ENCODE measurements around the gene MYO1E.
"Not testable (repeated sequence)": the region's sequence is repeated elsewhere in the genome, so short reads cannot be mapped to it uniquely, and the experiment has no call there.

The MYO1E gene

GRCh38 chr15:59352189-59352588 is 20.5 kb downstream of the MYO1E start:
- no peak for DNase-seq (ENCODE audit: low read depth in 3 of 3, low spot score in 1 of 3)

GRCh38 chr15:59350421-59350732 is 22.3 kb downstream of the MYO1E start:
- DNase-seq (ENCODE audit: low read depth in 3 of 3, low spot score in 1 of 3) = no peak

GRCh38 chr15:59349680-59350420 is 22.8 kb downstream of the MYO1E start:
- no peak for DNase-seq (ENCODE audit: low read depth in 3 of 3, low spot score in 1 of 3)

- DNase-seq (ENCODE audit: low read depth in 3 of 3, low spot score in 1 of 3) = no peak
Observed at GRCh38 chr15:59347915-59348314, 24.8 kb downstream of the MYO1E start.

- DNase-seq (ENCODE audit: low read depth in 3 of 3, low spot score in 1 of 3) = no peak
Observed at GRCh38 chr15:59346951-59347350, 25.7 kb downstream of the MYO1E start.

- DNase-seq (ENCODE audit: low read depth in 3 of 3, low spot score in 1 of 3) = no peak
Observed at GRCh38 chr15:59345326-59345725, 27.3 kb downstream of the MYO1E start.

GRCh38 chr15:59344311-59344710 is 28.4 kb downstream of the MYO1E start:
- no peak for DNase-seq (ENCODE audit: low read depth in 3 of 3, low spot score in 1 of 3)

- DNase-seq (ENCODE audit: low read depth in 3 of 3, low spot score in 1 of 3) = no peak
Observed at GRCh38 chr15:59340325-59340724, 32.3 kb downstream of the MYO1E start.

- DNase-seq (ENCODE audit: low read depth in 3 of 3, low spot score in 1 of 3) = no peak
Observed at GRCh38 chr15:59339252-59339672, 33.4 kb downstream of the MYO1E start.

GRCh38 chr15:59338414-59338813 is 34.3 kb downstream of the MYO1E start:
- DNase-seq (ENCODE audit: low read depth in 3 of 3, low spot score in 1 of 3) = no peak

- DNase-seq (ENCODE audit: low read depth in 3 of 3, low spot score in 1 of 3) = not testable (repeated sequence)
Observed at GRCh38 chr15:59336725-59337124, 35.9 kb downstream of the MYO1E start.

GRCh38 chr15:59335207-59335786 is 37.4 kb downstream of the MYO1E start:
- no peak for DNase-seq (ENCODE audit: low read depth in 3 of 3, low spot score in 1 of 3)

GRCh38 chr15:59334076-59334415 is 38.6 kb downstream of the MYO1E start:
- no peak for DNase-seq (ENCODE audit: low read depth in 3 of 3, low spot score in 1 of 3)

- no peak for DNase-seq (ENCODE audit: low read depth in 3 of 3, low spot score in 1 of 3)
Observed at GRCh38 chr15:59333401-59334075, 39.1 kb downstream of the MYO1E start.

- no peak for DNase-seq (ENCODE audit: low read depth in 3 of 3, low spot score in 1 of 3)
Observed at GRCh38 chr15:59332009-59332408, 40.7 kb downstream of the MYO1E start.

GRCh38 chr15:59330649-59331048 is 42.0 kb downstream of the MYO1E start:
- no peak for DNase-seq (ENCODE audit: low read depth in 3 of 3, low spot score in 1 of 3)

GRCh38 chr15:59329570-59330350 is 42.9 kb downstream of the MYO1E start:
- no peak for DNase-seq (ENCODE audit: low read depth in 3 of 3, low spot score in 1 of 3)

GRCh38 chr15:59329091-59329490 is 43.6 kb downstream of the MYO1E start:
- DNase-seq (ENCODE audit: low read depth in 3 of 3, low spot score in 1 of 3) = no peak

GRCh38 chr15:59327942-59328341 is 44.7 kb downstream of the MYO1E start:
- DNase-seq (ENCODE audit: low read depth in 3 of 3, low spot score in 1 of 3) = no peak

GRCh38 chr15:59326856-59327255 is 45.8 kb downstream of the MYO1E start:
- DNase-seq (ENCODE audit: low read depth in 3 of 3, low spot score in 1 of 3) = no peak

GRCh38 chr15:59322056-59322759 is 50.5 kb downstream of the MYO1E start:
- no peak for DNase-seq (ENCODE audit: low read depth in 3 of 3, low spot score in 1 of 3)

Measured in stimulated activated CD4-positive, alpha-beta T cell treated with anti-CD3 and anti-CD28 coated beads, TNF-alpha, amount 100 ng/mL, for 1 hour (primary cell).